Trophoblast cell (in vitro differentiated cells and primary cell): ENCODE results near the gene DERA.

Experiments used
- DNase-seq, 2 donors: peaks; one replicate each; pipeline ENCODE4 v3.0.0-alpha.2; 2016
- H2AFZ ChIP-seq: 2 replicates; pipeline ENCODE4 v1.6.1; 2013; ENCODE audit warnings: low read length, moderate library complexity, mild to moderate bottlenecking; ENCODE audit not compliant: insufficient read depth, poor library complexity
- H2AK5ac ChIP-seq: 2 replicates; pipeline ENCODE4 v1.6.1; 2013; ENCODE audit warnings: mild to moderate bottlenecking, low read length
- H2BK120ac ChIP-seq: 2 replicates; pipeline ENCODE4 v1.6.1; 2013; ENCODE audit warnings: low read length, mild to moderate bottlenecking, moderate library complexity; ENCODE audit not compliant: insufficient read depth, poor library complexity
- H2BK12ac ChIP-seq: 2 replicates; pipeline ENCODE4 v1.6.1; 2013; ENCODE audit warnings: mild to moderate bottlenecking, low read length, moderate library complexity
- H2BK5ac ChIP-seq: 2 replicates; pipeline ENCODE4 v1.6.1; 2013; ENCODE audit warnings: low read length, low read depth, moderate library complexity, mild to moderate bottlenecking; ENCODE audit not compliant: poor library complexity
- H3K14ac ChIP-seq: 2 replicates; pipeline ENCODE4 v1.6.1; 2013; ENCODE audit warnings: mild to moderate bottlenecking, low read length
- H3K18ac ChIP-seq: 2 replicates; pipeline ENCODE4 v1.6.1; 2013; ENCODE audit warnings: mild to moderate bottlenecking, low read length
- H3K23ac ChIP-seq: 2 replicates; pipeline ENCODE4 v1.6.1; 2013; ENCODE audit warnings: low read length
- H3K27ac ChIP-seq: 2 replicates; pipeline ENCODE4 v1.5.1; 2013; ENCODE audit warnings: low read depth, mild to moderate bottlenecking, inconsistent platforms, low read length, moderate library complexity
- H3K27me3 ChIP-seq: 2 replicates; pipeline ENCODE4 v1.6.1; 2013; ENCODE audit warnings: inconsistent platforms, mild to moderate bottlenecking, low read length, moderate library complexity; ENCODE audit not compliant: insufficient read depth
- H3K36me3 ChIP-seq, 2 experiments: 1 replicate in 1 of 2; 2 replicates in 1 of 2; pipeline ENCODE4 v1.6.1; 2013; ENCODE audit warnings: low read length in 2 of 2, mild to moderate bottlenecking in 2 of 2, moderate library complexity in 1 of 2; ENCODE audit not compliant: insufficient read depth in 2 of 2, control insufficient read depth in 1 of 2
- H3K4ac ChIP-seq: 2 replicates; pipeline ENCODE4 v1.6.1; 2013; ENCODE audit warnings: low read depth, mild to moderate bottlenecking, low read length, moderate library complexity
- H3K4me1 ChIP-seq, 2 experiments: 1 replicate in 1 of 2; 2 replicates in 1 of 2; pipeline ENCODE4 v1.6.1; 2013; ENCODE audit warnings: low read length in 2 of 2, mild to moderate bottlenecking in 2 of 2, moderate library complexity in 1 of 2; ENCODE audit not compliant: insufficient read depth in 2 of 2, control insufficient read depth in 1 of 2
- H3K4me2 ChIP-seq: 2 replicates; pipeline ENCODE4 v1.6.1; 2013; ENCODE audit warnings: inconsistent platforms, mild to moderate bottlenecking, low read length, moderate library complexity
- H3K4me3 ChIP-seq: 2 replicates; pipeline ENCODE4 v1.5.1; 2013; ENCODE audit warnings: mild to moderate bottlenecking, low read depth, low read length, inconsistent platforms
- H3K79me1 ChIP-seq: one replicate; pipeline ENCODE4 v1.6.1; 2013; ENCODE audit warnings: low read length
- H3K79me2 ChIP-seq: 2 replicates; pipeline ENCODE4 v1.6.1; 2013; ENCODE audit warnings: low read length, mild to moderate bottlenecking; ENCODE audit not compliant: control insufficient read depth, insufficient read depth, poor library complexity
- H3K9ac ChIP-seq: 2 replicates; pipeline ENCODE4 v1.6.1; 2013; ENCODE audit warnings: mild to moderate bottlenecking, low read length
- H3K9me3 ChIP-seq: 2 replicates; pipeline ENCODE4 v1.6.1; 2013; ENCODE audit warnings: low read depth, mild to moderate bottlenecking, control low read depth, inconsistent platforms, low read length; ENCODE audit not compliant: insufficient read depth
- H4K12ac ChIP-seq: 2 replicates; pipeline ENCODE4 v1.6.1; 2013; ENCODE audit warnings: low read depth, mild to moderate bottlenecking, low read length, moderate library complexity
- H4K8ac ChIP-seq: 2 replicates; pipeline ENCODE4 v1.6.1; 2013; ENCODE audit warnings: low read depth, mild to moderate bottlenecking, low read length, moderate library complexity
- H4K91ac ChIP-seq: one replicate; pipeline ENCODE4 v1.6.1; 2013; ENCODE audit warnings: low read depth, mild to moderate bottlenecking, low read length, moderate library complexity
- WGBS: extraction: QIAGEN DNeasy Blood & Tissue Kit; methylation state at CpG from one replicate; pipeline ENCODE4 v1.1.7; 2013; ENCODE audit warnings: missing lambda C conversion rate; ENCODE audit not compliant: insufficient read length, insufficient coverage; ENCODE audit errors: extremely low coverage; 5-methylcytosine and 5-hydroxymethylcytosine counted together

DERA gene

GRCh38 chr12:16062611-16063010 lies 151.5 kb downstream of the DERA start:
- no peak overlapping the region for H2AK5ac ChIP-seq
- H2BK12ac ChIP-seq: no peak overlapping the region
- H3K9me3 ChIP-seq: no peaks in the 10 kb centered on the region
- no CpG with 5 or more reads among the region's 1 CpG for WGBS
- DNase-seq: no peak
- H4K8ac ChIP-seq: no peak overlapping the region
- H4K12ac ChIP-seq: no peak overlapping the region
- H3K36me3 ChIP-seq: no peaks in the 10 kb centered on the region
- H3K4me3 ChIP-seq: no peak overlapping the region
- H3K4me2 ChIP-seq: no peak overlapping the region
- no peaks in the 10 kb centered on the region for H3K4me1 ChIP-seq
- no peak overlapping the region for H2BK120ac ChIP-seq
- H3K9ac ChIP-seq: no peak overlapping the region
- no peaks in the 10 kb centered on the region for H3K79me1 ChIP-seq
- no peak overlapping the region for H3K4ac ChIP-seq
- no peak overlapping the region for H2AFZ ChIP-seq
- H4K91ac ChIP-seq: no peak overlapping the region
- H3K27me3 ChIP-seq: no peaks in the 10 kb centered on the region
- H2BK5ac ChIP-seq: no peak overlapping the region
- no peak overlapping the region for H3K18ac ChIP-seq
- H3K27ac ChIP-seq: no peak overlapping the region
- no peaks in the 10 kb centered on the region for H3K79me2 ChIP-seq
- H3K23ac ChIP-seq: no peak overlapping the region
- no peak overlapping the region for H3K14ac ChIP-seq

- no peak overlapping the region for H2AK5ac ChIP-seq
- H3K79me1 ChIP-seq: no peaks in the 10 kb centered on the region
- no peak overlapping the region for H3K23ac ChIP-seq
- H3K4me3 ChIP-seq: no peak overlapping the region
- H3K9me3 ChIP-seq: no peaks in the 10 kb centered on the region
- H3K18ac ChIP-seq: no peak overlapping the region
- H2AFZ ChIP-seq: no peak overlapping the region
- H2BK12ac ChIP-seq: no peak overlapping the region
- H3K4me2 ChIP-seq: no peak overlapping the region
- no peak overlapping the region for H3K14ac ChIP-seq
- H3K9ac ChIP-seq: no peak overlapping the region
- no peak overlapping the region for H4K12ac ChIP-seq
- H2BK120ac ChIP-seq: no peak overlapping the region
- no peak for DNase-seq
- H3K4ac ChIP-seq: no peak overlapping the region
- H4K91ac ChIP-seq: no peak overlapping the region
- no peak overlapping the region for H3K27ac ChIP-seq
- no peaks in the 10 kb centered on the region for H3K4me1 ChIP-seq
- no CpG with 5 or more reads among the region's 1 CpG for WGBS
- H4K8ac ChIP-seq: no peak overlapping the region
- no peaks in the 10 kb centered on the region for H3K27me3 ChIP-seq
- H3K36me3 ChIP-seq: no peaks in the 10 kb centered on the region
- H2BK5ac ChIP-seq: no peak overlapping the region
- H3K79me2 ChIP-seq: no peaks in the 10 kb centered on the region
Measured at GRCh38 chr12:16063726-16064125, 152.6 kb downstream of the DERA start.

- Histone ChIP-seq H3K4me2 (no peak overlapping the region), H2AFZ (no peak overlapping the region), H3K18ac (no peak overlapping the region), H3K14ac (no peak overlapping the region), H3K4me3 (no peak overlapping the region), H3K9me3 (no peaks in the 10 kb centered on the region), H3K4me1 (no peaks in the 10 kb centered on the region), H2BK12ac (no peak overlapping the region), H3K4ac (no peak overlapping the region), H3K9ac (no peak overlapping the region), H3K27ac (no peak overlapping the region), H2AK5ac (no peak overlapping the region), H2BK5ac (no peak overlapping the region), H3K23ac (no peak overlapping the region), H4K8ac (no peak overlapping the region), H3K36me3 (no peaks in the 10 kb centered on the region), H3K79me2 (no peaks in the 10 kb centered on the region), H3K79me1 (no peaks in the 10 kb centered on the region), H4K12ac (no peak overlapping the region), H3K27me3 (no peaks in the 10 kb centered on the region), H4K91ac (no peak overlapping the region), H2BK120ac (no peak overlapping the region)
- no peak for DNase-seq
- no CpG with 5 or more reads among the region's 5 CpGs for WGBS
Measured at GRCh38 chr12:16070113-16070512, 159.0 kb downstream of the DERA start.

GRCh38 chr12:16072678-16073077 lies 161.5 kb downstream of the DERA start:
- no peaks in the 10 kb centered on the region for H3K27me3 ChIP-seq

More at GRCh38 chr12:16072678-16073077, 161.5 kb downstream of the DERA start:
- no CpG with 5 or more reads among the region's 2 CpGs for WGBS
- Histone ChIP-seq H2AK5ac (no peak overlapping the region), H3K9me3 (no peaks in the 10 kb centered on the region), H3K79me1 (no peaks in the 10 kb centered on the region), H2BK5ac (no peak overlapping the region), H2AFZ (no peak overlapping the region), H3K23ac (no peak overlapping the region), H4K12ac (no peak overlapping the region), H3K18ac (no peak overlapping the region), H3K79me2 (no peaks in the 10 kb centered on the region), H3K4me3 (no peak overlapping the region), H4K8ac (no peak overlapping the region), H3K4ac (no peak overlapping the region), H2BK120ac (no peak overlapping the region), H3K4me1 (no peaks in the 10 kb centered on the region), H3K14ac (no peak overlapping the region), H2BK12ac (no peak overlapping the region), H4K91ac (no peak overlapping the region), H3K4me2 (no peak overlapping the region), H3K27ac (no peak overlapping the region), H3K9ac (no peak overlapping the region), H3K36me3 (no peaks in the 10 kb centered on the region)
- DNase-seq: no peak
